MM.1S (cell line): ENCODE data around the gene SRGAP3.

Experiments used
- CTCF ChIP-seq: fragments of 300-600 bp; sonication (generic); IDR thresholded peaks from 2 replicates; pipeline ENCODE4 v1.5.1; 2016; ENCODE audit warnings: antibody characterized with exemption, low read length, mixed read lengths
- EZH2 ChIP-seq: fragments of 300-600 bp; sonication (generic); optimal IDR thresholded peaks from 2 replicates; pipeline ENCODE3; 2017; ENCODE audit warnings: low read depth, mild to moderate bottlenecking, antibody characterized with exemption, low read length, mixed read lengths
- EZH2phosphoT487 ChIP-seq: fragments of 300-600 bp; sonication (generic); IDR thresholded peaks from 2 replicates; pipeline ENCODE4 v1.6.1; 2018; ENCODE audit warnings: antibody characterized with exemption, low read length

GRCh38 chr3:8932507-8932906 lies 316.9 kb downstream of the SRGAP3 start:
- TF ChIP-seq CTCF = no peak
- TF ChIP-seq EZH2 = no peak
- TF ChIP-seq EZH2phosphoT487 = no peak
